DND-41 (cell line): ENCODE results near the gene BACH2.

ENCODE experiments used
- CTCF ChIP-seq: IDR thresholded peaks from 2 replicates; pipeline ENCODE4 v1.5.1; 2012; ENCODE audit warnings: borderline replicate concordance, low read length, moderate library complexity, mild to moderate bottlenecking; ENCODE audit not compliant: poor library complexity, severe bottlenecking; ENCODE audit errors: extremely low read depth
- EZH2 ChIP-seq: IDR thresholded peaks from 3 replicates; pipeline ENCODE4 v1.6.1; 2012; ENCODE audit warnings: borderline replicate concordance, low read depth, mild to moderate bottlenecking, moderate library complexity, low read length, inconsistent platforms; ENCODE audit not compliant: severe bottlenecking

DNA sequence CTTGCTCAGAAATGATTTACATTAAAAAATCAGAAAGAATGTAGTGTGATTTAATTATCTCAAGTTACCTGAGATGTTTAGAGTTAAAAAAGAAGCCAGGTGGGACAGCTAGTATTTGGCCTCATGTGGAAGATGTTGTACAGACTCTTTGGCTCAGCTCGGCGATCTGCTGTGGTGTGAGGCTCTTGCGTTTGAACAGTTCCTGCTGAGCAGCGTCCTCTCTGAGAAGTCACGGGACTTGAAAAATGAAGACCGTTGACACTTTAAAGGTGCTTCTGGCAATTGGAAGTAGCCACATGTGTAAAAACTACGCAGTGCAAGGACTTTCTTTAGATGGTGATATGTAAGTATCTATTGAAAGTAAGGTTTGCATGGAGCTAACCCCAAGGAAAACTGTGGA lies 169.0 kb downstream of the BACH2 start:
- no peak for TF ChIP-seq EZH2
- TF ChIP-seq CTCF = no peak
